NCI-H146 (cell line): ENCODE measurements around the gene IL1RN.

Experiments used
- DNase-seq: peaks from one replicate; lab custom pipeline; 2025; lab: John Stamatoyannopoulos, UW

Gene IL1RN

DNA sequence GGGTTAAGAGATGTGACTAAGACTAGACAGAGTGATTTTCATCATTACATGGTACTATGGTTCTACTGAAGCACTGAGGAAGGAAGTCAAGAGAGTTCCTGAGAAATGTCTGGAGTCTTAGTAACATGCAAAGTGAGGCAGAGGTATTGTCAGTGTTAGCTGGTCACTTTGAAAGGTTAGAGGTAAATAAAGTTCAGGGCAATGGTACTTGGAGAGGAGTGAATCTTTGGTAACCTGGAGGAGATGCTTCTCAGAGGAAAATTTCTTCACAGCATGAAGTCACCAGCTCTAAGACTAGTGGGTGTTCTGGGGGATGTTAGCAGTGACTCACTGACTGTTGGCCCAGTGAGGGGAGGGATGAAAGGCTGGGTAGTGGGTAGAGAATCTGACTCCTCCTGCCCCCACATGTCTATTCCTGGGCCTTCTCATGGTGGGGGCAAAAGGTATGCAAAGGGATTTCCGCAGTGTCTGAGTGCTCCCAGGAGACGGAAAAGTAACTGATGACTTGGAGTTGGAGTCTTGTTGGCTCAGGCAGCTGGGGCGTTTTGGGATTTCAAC is 23.3 kb upstream of the IL1RN start:
- DNase-seq: no peak

DNA sequence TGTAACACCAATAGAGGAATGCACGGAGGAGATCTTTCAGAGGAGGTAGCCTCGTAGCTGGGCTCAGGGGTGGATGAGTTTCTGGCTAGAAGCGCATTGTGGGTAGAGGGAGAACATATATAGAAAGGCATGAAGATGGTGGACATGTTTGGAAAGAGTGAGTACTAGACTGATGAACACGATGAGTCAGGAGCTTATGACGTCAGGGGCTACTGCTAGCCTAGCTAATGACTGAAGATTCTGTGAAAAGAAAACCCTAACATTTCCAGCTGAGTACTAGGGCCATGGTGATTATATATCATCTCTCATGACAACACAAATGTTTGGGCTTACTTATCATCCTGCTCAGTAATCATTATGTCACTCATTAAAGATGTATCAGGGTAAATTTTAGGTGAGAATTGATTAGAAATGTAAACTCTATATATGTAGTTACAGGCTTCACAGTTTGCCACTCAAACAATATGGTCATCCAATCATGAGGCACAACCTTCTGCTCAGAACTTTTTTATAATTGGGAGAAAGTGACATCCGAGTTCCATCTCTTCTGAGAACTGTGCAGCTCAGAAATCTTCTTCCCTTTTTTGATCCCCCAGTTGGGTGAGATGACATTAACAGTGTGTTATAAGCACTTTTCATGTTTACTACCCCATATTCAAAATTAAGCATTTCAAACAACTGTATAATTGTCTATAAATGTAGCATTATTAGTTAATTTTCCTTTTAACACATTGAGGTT is 22.2 kb upstream of the IL1RN start:
- DNase-seq: no peak

DNA sequence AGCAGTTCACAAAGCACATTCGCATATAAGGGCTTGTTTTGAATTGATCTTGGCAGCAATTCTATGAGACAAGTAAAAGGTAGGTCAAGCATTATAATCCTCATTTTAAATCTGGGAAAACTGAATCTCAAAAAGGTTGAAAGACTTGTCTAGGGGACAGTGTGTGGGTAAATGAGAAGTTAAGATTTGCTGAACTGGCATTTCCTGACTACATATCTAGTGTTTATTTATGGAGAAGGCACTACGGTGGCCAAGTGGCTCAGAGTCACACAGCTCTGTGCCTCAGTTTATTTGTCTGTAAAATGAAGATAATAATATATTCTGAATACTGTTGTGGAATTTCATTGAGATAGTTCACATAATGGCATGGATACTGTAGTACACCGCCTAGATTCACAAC is 16.3 kb upstream of the IL1RN start:
- DNase-seq: no peak

DNA sequence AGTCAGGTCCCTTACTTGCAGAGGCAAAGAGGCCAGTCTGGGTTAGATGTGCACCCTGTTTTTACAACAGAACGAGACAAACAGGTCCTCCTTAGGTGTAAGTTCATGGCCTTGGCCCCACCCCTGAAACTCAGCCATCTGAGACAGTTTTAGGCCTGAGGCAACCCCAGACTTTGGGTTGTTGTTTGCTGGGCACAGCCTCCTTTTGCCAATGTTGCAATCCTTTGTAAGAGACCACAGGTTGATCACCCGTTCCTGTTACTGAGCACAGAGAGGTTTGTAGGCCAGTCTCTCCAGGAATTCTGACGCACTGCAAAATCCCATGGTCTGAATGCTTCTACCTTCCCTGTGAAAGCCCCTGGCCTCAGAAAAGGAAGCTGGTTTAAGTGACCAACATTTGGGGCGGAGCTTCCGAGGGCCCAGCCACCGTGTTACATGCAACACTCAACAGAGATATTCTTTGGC is 15.5 kb upstream of the IL1RN start:
- no peak for DNase-seq

DNA sequence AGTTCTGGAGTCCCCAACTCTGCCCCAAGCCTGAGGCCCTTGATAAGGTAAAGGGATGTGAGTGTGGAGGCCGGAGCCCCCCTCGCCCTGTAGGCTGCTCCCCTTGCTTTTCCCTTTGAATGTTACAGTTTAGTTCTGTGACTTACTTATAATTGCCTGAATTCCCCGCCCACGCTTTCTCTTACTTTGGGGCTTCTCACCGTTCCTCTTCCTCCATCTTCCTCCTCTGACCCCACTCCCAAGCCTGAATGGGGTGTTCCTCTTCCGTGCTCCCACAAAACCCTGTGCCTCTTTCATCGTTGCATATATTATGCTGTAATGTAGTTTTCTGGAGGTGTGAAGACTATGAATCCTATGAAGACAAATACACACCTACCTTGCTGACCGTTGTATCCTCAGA is 15.0 kb upstream of the IL1RN start:
- DNase-seq: no peak

DNA sequence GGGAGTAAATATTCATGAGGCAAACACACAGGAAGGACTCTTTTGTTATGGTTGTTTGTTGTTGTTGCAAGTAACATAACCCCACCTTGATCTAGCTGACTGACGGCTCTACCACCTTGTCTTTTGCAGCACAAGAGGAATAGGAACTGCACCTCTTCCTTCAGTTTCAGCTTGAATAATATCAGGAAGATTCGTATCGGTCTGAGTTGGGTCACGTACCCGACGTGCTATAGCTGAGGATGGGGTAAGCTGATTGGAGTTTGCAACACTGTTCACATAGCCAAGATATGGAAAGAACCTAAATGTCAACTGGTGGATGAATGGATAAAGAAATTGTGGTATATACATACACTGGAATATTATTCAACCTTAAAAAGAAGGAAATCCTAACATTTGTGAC is 14.5 kb upstream of the IL1RN start:
- no peak for DNase-seq

DNA sequence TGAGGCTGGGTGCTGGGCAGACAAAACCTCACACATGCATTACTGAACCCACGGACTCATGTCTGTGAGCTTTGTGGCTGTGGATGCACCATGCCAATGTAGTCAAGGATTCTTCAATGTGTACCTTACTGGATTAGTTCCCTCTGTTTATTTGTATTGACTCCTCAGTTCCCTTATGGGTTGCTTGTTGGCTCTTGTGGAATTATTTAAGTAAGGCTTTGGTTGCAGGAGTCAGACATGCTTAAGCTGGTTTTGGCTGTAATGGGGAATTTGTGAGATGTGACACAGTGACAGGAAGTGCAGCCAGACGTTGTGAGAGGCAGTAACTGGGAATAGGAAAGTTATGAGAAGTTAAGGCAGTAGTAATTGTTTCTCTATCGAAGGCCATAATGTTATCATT is 13.6 kb upstream of the IL1RN start:
- DNase-seq: no peak

DNA sequence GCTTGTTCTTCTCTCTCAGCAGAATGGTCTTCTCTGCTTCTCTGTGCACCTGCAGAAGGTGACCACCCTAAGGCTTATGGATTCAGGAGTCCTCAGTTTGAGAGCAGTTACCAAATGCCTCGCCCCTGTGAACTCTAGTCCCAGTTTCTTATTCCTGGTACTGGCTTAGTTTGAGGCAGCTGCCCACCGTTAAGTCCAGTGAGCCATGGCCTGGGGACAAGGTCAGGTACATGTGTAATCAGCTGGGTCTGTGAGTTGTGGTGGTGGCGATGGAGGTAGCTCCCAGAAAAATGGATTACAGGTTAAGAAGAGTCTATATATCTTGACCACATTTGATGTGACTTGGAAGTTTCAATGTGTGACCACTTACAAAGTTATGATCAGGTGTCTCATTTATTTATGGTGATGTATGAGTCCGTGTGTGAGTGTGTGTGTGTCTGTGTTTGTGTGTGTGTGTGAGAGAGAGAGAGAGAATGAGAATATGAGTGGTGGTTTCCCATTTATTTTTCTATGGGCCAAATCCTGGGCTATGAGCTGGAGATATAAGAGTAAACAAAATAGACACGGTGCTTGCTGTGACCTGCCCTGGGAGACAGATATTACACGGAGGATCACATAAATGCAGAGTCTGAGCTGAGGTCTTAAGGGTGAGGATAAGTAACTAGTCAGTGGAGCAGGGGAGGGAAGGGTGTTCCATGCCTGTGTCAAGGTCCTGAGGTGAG is 13.0 kb upstream of the IL1RN start:
- no peak for DNase-seq

DNA sequence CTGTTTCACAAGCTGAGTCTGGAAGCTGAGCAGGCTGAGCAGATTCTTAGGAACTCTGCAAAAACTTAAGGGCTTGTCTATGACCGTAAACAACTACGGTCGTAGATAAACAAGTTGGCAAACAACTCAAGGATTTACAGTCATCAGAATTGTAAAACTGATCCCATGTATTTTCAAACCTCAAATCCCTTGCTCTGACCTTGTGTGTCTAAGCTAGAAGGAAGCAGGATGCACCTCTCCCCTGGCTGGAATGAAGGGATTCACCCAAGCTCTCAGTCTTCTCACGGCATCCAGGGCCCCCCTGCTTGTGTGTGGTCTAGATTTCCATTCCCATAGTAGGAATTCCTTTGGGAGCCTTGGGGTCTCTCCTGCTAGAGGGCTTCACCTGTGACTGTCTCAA is 12.4 kb upstream of the IL1RN start:
- no peak for DNase-seq

DNA sequence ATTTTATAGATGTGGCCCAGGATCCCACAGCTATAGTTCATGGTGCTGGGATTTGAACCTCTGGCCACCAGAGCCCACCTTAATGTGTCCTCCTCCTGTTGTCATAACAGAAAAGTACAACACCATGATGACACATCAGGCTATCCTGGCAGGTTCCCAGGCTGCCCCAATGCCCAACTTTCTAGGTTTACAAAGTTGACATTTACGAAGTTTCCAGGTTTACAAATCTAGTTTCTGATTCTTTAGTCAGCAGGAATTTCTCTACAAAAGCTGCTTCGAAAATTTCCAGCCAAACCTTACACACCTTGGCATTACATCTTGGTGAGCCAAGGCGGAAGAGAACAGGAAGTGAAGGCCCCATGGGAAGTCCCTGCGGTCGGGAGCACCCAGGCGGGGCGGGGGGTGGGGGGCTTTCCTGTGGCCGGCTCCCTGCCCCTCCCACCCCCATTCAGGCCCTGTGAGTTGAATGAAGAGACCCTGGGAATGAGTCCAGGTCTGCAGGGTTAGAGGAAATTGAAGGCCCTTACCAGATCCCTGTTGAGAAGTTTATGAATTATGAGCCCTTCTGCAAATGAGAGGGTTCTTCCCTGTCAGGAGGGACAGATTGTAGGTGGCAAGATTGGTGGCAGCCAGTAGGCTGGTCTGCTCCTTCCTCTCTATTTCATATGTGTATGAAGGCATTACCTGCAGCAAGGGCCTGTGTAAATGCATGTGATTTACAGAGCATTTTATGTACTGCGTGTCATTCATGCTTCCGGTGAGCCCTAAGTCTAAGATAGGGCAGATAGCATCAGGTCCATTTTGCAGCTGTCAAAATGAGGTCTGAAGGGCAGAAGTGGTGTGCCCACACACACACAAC is 11.1 kb upstream of the IL1RN start:
- DNase-seq: no peak

DNA sequence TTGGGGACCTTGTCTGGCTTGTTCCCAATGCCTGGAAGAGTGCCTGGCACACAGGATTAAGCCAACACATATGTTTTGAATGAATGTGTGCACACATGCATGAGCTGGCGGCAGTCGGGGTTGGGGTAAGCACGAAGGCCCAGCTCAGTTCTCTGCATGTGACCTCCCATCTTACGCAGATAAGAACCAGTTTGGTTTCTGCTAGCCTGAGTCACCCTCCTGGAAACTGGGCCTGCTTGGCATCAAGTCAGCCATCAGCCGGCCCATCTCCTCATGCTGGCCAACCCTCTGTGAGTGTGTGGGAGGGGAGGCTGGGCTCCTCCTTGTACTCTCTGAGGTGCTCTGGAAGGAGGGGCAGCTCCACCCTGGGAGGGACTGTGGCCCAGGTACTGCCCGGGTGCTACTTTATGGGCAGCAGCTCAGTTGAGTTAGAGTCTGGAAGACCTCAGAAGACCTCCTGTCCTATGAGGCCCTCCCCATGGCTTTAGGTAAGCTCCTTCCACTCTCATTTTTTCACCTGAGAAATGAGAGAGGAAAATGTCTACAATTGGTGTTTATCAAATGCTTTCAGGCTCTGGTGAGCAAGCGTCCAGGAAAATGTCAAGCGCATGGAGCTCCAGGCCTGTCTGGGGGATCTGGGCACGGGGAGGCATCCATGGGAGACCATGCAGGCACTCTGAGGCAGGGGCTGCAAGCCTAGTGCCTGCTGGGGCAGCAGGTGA is 9.7 kb upstream of the IL1RN start:
- DNase-seq: no peak

DNA sequence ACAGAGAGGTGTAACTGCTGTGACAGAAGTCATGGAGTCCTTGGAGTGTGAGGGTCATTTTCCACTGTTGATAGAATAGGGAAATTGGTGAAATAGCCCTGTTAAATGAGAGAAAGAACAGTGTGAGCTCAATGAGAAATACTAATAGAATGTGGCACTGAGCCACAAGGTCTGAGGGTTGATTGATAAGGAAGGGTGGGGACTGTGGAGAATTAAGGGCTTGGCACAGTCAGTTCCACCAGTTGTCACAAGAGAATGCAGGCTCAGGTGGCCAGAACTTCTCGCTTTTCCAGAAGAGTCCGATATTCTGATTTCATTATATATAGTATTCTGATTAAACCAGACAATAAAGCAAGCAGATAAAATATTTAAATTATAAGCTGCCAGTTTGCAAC is 9.1 kb upstream of the IL1RN start:
- DNase-seq: no peak

DNA sequence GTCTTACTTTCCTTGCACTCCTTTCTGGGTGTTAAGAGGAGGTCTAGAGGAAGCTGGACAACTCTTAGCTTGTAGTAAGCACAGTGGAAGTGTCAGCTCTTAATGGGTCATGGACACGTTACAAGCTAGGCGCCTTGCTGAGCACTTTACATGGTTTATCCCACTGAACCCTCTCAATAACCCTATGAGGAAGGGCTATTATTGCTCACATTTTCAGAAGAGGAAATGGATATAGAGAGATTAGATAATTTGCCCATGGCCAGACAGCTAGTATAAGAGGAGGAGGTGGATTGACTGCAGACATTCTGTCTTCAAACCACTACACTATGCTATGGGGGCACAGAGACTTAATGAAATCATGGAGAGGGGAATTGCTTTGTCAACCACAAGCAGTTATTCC is 8.3 kb upstream of the IL1RN start:
- DNase-seq: no peak

DNA sequence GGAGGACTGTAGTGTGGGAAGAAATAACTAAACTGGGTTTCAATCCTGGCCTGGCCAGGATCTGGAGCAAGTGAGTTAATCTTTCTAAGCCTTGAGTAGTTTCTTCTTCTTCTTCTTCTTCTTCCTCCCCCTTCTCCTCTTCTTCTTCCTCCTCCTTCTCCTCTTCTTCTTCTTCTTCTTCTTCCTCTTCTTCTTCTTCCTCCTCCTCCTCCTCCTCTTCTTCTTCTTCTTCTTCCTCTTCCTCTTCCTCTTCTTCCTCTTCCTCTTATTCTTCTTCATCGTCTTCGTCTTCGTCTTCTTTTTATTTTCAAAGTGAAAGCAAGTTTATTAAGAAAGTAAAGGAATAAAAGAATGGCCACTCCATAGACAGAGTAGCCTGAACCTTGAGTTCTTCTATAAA is 6.5 kb upstream of the IL1RN start:
- DNase-seq: no peak

DNA sequence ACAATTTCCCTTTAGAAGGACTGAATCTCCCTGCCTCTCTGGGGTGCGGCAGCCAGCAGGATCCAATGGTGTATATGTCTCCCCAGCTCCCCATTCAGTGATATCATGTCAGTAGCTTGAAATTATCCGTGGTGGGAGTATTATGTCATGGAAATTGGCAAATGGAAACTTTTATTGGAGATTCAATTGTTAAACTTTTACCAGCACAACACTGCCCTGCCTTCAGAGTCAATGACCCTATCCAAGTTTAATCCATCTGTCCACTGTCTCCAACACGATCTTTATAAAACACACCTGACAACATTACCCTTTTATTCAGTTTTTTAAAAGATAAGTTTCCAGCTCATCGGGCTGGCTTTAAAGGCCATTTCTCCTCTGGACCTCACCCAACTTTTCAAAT is 5.0 kb upstream of the IL1RN start:
- no peak for DNase-seq

DNA sequence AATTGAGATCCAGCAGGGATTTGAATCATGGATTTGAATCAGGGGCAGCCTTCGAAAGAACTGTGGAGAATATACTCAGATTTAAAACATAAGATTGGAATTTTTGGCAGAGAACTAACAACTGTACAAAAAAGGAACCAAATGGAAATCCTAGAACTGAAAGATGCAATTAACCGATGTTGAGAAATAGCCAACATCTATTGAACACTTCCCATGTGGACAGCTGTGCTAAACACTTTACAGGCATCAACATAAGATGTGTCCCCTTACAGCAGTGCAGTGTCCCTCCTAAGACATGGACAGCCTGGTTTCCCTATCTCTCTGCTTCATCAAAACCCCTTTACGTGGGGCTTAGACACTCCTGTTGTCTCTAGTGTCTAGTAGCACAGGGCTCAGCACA is 3.7 kb upstream of the IL1RN start:
- no peak for DNase-seq

DNA sequence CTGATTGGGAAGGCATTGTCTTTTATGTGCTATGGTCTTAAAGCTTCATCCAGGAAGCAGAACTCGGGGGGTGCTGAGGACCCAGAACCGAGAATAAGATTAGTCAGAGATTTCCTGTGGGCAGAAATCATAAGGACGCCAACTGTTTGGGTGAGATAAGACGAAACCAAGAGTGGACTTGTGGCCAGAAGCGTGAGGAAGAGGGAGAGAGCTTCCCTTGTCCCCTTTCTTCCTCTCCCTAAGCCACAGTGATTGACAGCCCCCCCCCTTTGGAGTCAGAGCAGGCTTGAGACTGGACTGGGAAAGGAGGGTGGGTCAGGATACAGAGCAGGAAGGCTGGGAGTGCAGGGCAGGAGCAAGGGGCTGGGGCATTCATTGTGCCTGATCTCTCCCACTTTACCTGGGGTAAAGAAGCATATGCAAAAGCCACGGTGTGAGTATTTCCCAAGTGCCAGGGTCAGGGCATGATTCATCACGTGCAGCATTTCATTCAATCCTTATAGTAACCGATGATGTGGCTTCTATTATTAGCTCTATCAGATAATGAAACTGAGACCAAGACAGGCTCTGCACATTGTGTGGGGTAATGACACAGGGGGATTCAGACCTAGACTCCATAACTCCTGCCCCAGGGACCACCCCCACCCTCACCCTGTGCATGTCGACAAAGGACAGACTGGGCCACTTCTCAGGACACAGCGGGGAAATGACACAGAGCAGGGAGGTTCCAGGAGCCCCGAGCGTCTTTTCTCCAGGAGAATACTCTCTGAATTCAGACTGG is 3.0 kb upstream of the IL1RN start:
- no peak for DNase-seq

DNA sequence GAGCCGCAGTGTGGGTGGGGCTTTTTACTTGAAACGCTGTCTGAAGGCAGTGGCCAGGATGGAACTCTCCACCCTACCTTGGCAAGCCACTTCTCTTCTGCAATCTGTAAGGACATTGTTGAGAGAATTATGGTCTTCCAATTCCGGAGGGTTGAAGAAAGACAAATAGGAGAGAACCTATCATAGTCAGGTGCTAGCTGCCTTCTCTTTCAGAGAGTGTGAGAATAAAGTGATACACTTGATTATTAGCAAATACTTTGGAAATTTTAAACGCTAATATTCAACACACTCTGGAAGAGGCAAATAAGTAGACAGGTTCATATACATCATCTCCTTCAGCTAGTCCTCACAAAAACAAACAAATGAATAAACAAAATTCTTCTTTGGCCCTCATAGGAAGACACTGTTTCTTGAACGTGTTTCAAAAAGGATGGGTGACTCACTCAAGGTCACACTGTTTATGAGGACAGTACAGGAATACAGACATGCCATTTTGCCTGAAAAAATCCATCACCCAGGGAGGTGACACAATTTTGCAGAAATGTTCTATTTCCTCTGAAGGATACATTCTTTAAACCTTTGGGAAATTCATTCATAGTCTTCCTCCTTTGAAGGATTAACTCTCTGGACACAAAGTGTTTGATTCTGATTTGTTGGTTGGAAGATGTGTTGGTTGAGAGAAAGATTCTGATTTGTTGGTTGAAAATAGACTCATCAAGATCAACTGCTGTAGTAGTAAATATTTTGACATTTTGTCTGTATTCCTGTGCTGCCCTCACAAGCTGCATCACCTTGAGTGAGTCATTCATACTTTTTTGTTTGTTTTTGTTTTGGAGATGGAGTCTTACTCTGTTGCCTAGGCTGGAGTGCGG is 2.2 kb upstream of the IL1RN start:
- no peak for DNase-seq

DNA sequence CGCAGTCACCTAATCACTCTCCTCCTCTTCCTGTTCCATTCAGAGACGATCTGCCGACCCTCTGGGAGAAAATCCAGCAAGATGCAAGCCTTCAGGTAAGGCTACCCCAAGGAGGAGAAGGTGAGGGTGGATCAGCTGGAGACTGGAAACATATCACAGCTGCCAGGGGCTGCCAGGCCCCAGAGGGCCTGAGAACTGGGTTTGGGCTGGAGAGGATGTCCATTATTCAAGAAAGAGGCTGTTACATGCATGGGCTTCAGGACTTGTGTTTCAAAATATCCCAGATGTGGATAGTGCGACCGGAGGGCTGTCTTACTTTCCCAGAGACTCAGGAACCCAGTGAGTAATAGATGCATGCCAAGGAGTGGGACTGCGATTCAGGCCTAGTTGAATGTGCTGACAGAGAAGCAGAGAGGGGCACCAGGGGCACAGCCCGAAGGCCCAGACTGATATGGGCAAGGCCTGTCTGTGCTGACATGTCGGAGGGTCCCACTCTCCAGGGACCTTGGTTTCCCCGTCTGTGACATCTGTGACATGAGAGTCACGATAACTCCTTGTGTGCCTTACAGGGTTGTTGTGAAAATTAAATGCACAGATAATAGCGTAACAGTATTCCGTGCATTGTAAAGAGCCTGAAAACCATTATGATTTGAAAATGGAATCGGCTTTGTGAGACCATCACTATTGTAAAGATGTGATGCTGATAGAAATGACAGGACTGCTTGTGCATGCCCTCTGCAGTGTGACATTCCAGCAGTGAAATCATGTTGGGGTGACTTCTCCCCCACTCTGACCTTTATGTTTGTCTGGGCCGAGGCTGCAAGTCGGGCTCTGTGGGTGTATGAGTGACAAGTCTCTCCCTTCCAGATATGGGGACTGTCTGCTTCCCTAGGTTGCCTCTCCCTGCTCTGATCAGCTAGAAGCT is 510 bp downstream of the IL1RN start:
- DNase-seq: no peak
